NCI-H1417 treated with DMSO at 0.1 percent for 48 hours (cell line): Measurements from ENCODE around the gene ESYT3.
A peak's percentile ranks its signal among the peaks of the same experiment; 100 is the strongest.
"Not testable (repeated sequence)": the region's sequence is repeated elsewhere in the genome, so short reads cannot be mapped to it uniquely, and the experiment has no call there.

Experiments used
- DNase-seq: peaks from one replicate; lab custom pipeline; 2025; lab: John Stamatoyannopoulos, UW

The ESYT3 gene

DNA sequence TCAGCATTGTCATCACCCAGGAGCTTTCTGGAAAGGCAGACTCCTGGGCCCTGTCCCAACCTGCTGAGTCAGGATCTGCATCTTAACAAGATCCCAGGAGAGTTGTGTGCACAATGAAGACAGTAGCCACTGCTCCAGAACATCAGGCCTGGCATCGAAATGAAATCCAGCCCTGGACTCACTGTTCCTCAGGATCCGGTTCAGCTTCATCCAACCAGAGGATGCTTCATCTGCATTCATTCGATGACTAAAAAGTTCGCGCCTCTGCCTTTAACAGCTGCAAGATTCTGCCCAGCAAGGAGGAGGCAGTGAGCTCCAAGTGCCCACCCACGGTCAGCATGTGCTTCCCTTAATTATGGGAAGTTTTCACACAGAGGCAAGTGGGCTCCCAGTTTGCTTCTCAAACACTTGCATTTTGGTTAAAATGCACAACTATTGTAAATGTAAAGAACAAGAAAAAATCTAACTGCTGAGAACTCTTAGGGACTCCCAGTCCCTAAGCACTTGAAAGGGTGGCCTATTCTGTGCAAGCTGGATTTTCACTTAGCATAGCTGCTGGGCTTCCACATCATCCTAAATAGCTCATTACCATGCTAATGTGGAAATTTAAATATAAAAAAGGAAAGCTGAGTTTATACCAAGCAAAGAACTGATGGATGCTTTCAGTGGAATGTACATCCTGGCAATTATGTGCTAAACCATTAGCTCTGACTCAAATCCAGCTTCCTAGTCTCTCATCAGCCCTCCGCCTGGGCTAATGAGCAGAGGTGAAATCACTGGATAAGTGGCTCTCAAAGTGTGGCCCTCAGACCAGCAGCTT is 25.5 kb upstream of the ESYT3 start:
- no peak for DNase-seq

DNA sequence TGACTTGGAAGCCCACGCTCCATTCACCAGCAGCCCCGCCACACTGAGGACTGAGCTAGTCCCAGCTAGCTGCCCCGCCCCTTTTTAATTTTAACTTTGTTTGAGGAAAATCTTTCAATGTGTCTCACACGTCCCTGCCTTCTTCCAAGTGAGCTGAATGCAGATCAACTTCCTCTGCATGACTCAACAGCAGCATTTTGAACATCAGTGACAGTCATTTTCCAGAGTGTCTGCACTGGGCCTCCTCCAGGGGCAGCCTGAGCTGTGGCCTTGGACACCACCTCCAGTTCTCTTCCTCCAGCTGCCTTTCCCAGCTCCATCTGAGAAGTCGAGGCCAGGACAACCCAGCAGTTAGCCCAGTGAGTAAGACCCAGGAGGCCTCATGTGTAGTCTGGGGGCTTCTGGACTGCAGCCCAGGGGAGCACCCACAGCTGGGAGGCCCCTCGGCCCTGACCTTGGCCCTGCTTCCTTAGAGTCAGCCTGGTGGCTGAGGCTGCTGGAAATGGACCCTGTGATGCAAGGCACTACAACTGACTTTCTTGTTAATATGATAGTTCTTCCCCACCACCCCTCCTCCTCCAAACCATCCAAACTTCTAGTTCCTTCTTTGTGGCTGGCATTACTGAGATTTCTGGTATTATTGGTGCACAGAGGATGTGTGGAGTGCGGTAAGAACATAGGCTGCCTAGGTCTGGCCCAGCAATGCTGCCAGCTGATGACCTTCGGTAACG is 21.4 kb upstream of the ESYT3 start:
- DNase-seq = no peak

DNA sequence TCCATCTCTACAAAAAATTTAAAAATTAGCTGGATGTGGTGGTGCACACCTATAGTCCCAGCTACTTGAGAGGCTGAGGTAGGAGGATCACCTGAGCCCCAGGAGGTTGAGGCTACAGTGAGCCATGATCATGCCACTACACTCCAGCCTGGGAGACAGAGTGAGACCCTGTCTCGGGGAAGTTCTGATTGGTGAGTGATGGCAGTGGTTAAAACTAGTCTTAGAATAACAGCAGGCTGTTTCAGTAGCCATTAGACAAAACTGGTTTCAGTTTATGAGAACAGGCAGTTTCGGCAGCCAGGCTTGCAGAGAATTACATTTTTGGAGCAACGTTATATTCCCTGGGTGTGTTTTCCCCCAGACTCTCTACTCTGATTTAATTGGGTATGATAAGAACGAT is 18.2 kb upstream of the ESYT3 start:
- not testable (repeated sequence) for DNase-seq

DNA sequence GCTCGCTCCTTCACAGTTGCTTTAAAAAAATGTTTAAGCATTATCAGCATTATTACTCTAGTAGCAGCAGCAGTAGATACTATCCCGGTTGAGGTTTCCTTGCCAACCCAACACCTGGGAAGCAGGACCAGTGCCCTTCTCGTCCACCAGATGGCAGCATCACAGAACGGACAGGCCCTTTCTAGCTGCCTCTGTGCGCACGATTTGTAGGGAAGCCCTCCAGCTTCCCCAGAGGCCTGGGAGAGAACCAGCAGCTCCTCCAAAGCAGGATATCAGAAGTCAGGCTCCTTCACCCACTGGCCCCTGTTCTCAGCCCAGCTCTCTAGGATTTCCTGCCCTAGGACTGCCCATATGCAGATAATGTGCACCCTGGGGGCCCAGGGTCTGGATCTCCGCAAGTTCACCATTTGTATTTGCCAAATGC is 16.8 kb upstream of the ESYT3 start:
- peak; percentile 28 for DNase-seq

DNA sequence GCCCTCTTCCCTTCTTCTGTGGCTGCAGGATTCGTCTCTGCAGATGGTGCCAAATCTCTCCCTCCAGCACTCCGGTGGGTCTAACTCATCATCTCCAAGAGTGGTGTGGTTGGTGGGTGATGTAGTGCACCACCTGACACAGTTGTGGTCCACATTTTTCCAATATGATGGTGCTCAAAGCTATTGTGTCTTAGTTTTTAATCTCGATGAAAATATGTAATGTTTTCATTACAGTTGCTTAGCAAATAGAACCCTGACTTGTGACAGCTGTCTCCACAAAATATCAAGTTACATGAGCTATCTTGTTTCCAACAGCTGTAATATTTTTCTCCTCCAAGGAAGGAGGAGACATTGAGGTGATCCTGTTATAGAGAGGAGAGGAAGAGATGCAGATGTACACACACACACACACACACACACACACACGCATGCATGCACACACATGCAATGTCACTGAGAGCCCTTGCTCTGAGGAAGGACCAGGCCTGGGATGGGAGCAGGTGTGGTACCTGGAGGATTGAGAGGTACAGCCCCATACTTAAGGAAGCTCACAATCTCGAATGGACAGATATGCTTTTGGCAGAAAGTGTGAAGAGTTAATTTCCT is 15.7 kb upstream of the ESYT3 start:
- no peak for DNase-seq

GRCh38 chr3:138423316-138423715 is 11.1 kb upstream of the ESYT3 start:
- no peak for DNase-seq

DNA sequence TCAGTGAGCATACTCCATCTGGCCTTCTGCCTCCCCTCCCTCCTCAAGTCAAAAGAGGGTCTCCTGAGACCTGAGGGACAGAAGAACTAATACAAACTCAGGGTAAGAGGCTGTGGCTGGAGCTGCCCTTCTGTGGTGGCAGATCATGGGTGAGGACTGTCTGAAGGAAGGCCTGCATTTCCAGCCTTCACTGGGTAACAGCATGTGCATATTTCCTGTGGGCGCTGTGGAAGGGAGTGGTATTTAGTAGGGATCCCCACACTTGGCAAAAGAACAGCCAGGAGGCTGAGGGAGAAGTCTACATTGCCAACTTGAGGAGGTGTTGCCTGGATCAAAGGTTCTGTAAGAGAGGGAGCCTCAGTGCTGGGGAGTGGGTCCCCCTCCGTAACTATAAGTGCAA is 10.1 kb upstream of the ESYT3 start:
- DNase-seq = no peak

- no peak for DNase-seq
These were observed 8.2 kb upstream of the ESYT3 start for GRCh38 chr3:138426211-138426610.

DNA sequence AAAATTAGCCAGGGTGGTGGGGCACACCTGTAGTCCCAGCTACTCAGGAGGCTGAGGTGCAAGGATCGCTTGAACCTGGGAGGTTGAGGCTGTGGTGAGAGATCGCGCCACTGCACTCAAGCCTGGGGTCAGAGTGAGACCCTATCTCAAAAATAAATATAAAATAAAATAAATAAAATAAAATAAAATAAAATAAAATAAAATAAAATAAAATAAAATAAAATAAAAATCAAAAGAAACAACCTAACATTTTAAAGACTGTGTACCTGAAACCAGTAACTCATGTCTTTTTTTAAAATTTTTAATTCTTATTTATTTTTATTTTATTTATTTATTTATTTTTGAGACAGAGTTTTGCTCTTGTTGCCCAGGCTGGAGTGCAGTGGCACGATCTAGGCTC is 7.7 kb upstream of the ESYT3 start:
- DNase-seq = not testable (repeated sequence)

- DNase-seq = no peak
These were observed 4.8 kb upstream of the ESYT3 start for GRCh38 chr3:138429665-138430064.

GRCh38 chr3:138432576-138433240 is 1.7 kb upstream of the ESYT3 start:
- no peak for DNase-seq

- DNase-seq = no peak
These were observed 532 bp upstream of the ESYT3 start for GRCh38 chr3:138433892-138434275.

DNA sequence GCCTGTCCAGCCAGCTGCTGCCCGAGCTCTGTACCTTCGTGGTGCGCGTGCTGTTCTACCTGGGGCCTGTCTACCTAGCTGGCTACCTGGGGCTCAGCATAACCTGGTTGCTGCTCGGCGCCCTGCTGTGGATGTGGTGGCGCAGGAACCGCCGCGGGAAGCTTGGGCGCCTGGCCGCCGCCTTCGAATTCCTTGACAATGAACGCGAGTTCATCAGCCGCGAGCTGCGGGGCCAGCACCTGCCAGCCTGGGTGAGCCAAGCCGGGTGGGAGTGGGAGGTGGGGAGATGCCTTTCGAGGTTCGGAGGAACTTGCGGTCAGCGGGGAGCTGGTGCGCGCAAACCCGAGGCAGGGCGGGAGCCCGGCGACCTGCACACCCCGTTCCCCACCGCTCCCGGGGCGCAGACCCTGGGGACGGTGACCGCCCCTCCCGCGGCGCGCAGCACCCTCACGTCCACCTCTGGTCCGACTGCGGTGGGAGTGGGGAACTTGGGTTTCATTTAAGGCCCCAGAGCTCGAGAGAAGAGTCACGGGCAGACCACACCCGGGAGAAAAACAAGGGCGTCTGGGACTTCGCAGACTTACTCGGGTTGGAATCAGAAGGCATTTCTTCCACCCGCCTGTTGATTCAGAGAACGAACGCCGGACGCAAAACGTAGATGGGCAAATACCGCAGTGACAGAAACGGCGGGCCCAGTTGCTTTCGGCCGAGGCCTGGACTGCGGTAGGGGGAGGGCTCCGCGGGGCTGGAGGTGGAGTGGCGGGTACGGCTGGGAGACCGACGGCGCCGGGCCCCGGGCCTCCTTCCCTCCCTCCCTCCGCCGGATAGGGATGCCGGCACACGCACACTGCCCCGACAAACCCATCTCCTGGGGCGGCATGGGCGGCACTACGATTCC is 708 bp downstream of the ESYT3 start:
- DNase-seq = no peak

DNA sequence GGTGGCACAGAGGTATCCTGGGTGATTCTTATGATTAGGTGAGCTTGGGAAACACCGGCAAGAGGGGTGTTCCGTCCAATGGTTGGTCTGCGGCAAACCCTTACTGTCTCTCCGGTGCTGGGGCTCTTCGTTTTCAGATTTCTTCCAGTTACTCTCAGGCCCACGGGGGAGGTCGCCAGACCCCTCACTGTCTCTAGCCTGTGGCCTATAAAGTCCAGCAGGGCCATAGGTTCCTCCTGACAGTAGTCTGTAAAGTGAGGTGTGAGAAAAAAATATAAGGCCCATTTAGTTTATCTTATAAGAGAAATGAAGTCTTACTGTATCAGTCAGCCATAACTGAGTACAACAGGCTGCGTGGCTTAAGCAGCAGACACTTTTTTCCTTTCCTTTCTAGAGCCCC is 1.4 kb downstream of the ESYT3 start:
- no peak for DNase-seq

GRCh38 chr3:138437281-138437680 is 2.9 kb downstream of the ESYT3 start:
- no peak for DNase-seq

- DNase-seq = no peak
These were observed 4.5 kb downstream of the ESYT3 start for GRCh38 chr3:138438896-138439295.

GRCh38 chr3:138439646-138440045 is 5.2 kb downstream of the ESYT3 start:
- DNase-seq = no peak

DNA sequence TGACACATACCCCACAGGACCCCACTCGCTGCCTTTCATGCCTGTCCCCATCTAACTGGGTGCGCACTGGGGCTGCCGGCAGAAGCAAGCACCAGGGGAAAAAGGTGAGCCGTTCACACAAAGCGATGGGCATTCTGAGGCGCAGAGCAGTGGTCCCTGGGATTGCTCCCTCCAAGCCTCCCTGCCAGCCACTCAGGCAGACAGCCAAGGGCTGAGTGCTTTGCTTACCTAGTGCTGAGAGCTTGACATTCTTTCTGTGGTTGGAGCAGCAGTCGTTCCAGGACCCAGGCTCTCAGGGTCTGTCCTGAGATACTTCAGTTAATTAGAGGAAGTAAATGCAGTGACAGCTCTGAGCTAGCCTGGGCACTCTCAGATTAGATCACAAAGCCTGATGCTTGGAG is 5.7 kb downstream of the ESYT3 start:
- DNase-seq = no peak

DNA sequence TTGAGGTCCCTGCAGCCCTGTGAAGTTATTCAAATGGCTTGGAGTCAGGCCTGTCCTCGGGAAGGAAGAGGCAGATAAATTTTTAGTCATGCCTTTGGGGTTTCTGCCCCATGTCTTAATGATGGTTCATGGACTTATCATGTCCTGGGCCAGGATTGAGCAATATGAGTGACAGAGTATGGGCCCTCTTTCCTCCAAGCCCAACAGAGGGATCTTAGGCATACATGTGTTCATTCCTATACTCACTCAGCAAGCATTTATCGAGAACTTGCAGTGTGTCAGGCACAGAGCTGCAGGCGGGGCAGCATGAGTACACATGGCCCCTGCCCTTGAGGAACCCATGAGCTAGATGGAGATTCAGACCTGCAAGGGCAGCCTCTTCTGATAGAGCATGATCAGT is 6.2 kb downstream of the ESYT3 start:
- DNase-seq = no peak

DNA sequence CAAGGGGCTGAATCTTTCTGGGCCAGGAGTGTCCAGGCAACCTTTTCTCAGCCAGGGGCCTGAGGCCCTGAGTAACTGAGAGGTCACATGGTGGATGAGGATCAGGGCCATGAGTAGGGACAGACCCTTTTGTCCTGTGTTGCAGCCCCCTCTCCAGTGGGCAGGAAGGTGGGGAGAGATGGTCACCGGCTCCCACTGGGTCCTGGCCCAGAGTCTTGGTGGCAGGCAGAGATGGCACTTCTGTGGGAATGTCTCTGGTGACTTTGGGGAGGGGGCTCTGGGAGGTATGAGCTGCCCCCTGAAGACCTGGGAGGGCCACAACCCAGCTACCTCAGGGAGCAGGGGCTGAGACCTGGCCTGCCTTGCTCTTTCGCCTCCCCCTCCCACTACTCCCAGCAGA is 6.8 kb downstream of the ESYT3 start:
- no peak for DNase-seq

DNA sequence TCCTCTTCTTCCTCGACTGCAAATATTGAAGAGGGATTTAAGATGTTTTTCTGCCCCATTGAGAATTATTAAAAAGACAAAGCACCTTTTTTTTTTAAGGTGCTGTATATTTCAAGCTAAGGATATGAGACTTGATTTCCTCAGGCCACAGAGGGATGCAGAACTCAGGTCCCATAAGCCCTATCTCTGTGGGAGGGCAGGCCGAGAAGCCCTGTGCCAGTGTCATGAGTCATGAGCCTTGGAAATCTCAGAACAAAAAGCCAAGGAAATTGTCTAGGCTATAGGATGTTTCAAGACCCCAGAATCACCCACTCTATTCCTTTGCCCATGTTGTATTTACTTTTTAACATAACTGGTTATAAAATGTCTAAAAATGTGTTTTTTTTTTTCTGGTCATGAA is 7.3 kb downstream of the ESYT3 start:
- DNase-seq = no peak

DNA sequence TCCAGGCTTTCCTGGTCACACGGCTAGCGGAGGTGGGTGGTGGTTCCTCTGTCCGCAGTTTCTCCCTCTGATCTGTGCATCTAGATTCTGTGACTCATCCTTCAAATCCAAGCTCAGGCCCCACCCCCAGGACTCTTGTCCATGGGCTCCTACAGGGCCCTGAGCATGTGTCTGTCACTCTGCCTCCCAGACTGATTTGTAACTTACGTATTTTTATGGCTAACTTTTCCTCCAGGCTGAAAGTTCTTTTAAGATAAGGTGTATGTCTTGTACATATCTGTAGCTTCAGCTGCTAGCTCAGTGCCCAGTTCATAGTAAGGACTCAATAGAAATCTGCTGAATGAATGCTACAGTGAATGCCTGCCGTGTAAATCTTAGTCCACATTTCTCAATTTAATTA is 8.0 kb downstream of the ESYT3 start:
- no peak for DNase-seq
